CD4-positive, alpha-beta T cell (primary cell): ENCODE results near the gene GNAT1. TPM values are rescaled to one million over a fixed set of nuclear protein-coding genes. Genes with fewer than 3 reads are reported as not detected.
A peak's percentile ranks its signal among the peaks of the same experiment; 100 is the strongest.

Experiments used
- ATAC-seq: fragments of 200-7000 bp; cut with Tn5 transposase; one replicate; pipeline ENCODE4 v1.10.0; 2022; ENCODE audit warnings: mild to moderate bottlenecking; ENCODE audit not compliant: poor library complexity
- CTCF ChIA-PET: fragments of 350-600 bp; sonication (Branson Sonifier 250); formaldehyde crosslinking; loops from one replicate; lab custom pipeline; 2021; ENCODE audit warnings: antibody characterized with exemption, inconsistent platforms; lab: Charles Lee
- POLR2A ChIA-PET: fragments of 350-600 bp; sonication (Branson Sonifier 250); formaldehyde crosslinking; loops from one replicate; lab custom pipeline; 2021; ENCODE audit warnings: antibody characterized with exemption, inconsistent platforms; lab: Charles Lee
- DNase-seq, 14 experiments: peaks; one replicate each; pipeline ENCODE4 v3.0.0-alpha.2; 2013 to 2020; ENCODE audit warnings: mixed read lengths in 2 of 14
- H3K27ac ChIP-seq, 2 donors: one replicate each; pipeline versions ENCODE4 v1.5.1 to v1.7.0; 2013; ENCODE audit warnings: low read length in 2 of 2, low read depth in 1 of 2, mild to moderate bottlenecking in 1 of 2
- H3K27me3 ChIP-seq, 2 experiments: 1 replicate in 1 of 2; 2 replicates in 1 of 2; pipeline versions ENCODE4 v1.6.1 to v1.7.0; 2013; ENCODE audit warnings: low read length in 2 of 2, control low read depth in 1 of 2, mild to moderate bottlenecking in 1 of 2, moderate library complexity in 1 of 2; ENCODE audit not compliant: insufficient read depth in 2 of 2, control insufficient read depth in 1 of 2
- H3K36me3 ChIP-seq: one replicate; pipeline ENCODE4 v1.6.1; 2013; ENCODE audit warnings: low read length, control low read depth; ENCODE audit not compliant: insufficient read depth
- H3K4me1 ChIP-seq: one replicate; pipeline ENCODE4 v1.6.1; 2013; ENCODE audit warnings: low read length, control low read depth; ENCODE audit not compliant: insufficient read depth
- H3K4me3 ChIP-seq: one replicate; pipeline ENCODE4 v1.5.1; 2013; ENCODE audit warnings: mild to moderate bottlenecking, low read length, moderate library complexity
- H3K9me3 ChIP-seq, 2 experiments: 1 replicate in 1 of 2; 2 replicates in 1 of 2; pipeline versions ENCODE4 v1.6.1 to v1.7.0; 2013; ENCODE audit warnings: low read length in 2 of 2, mild to moderate bottlenecking in 2 of 2, control low read depth in 1 of 2, moderate library complexity in 1 of 2; ENCODE audit not compliant: control insufficient read depth in 1 of 2, insufficient read depth in 1 of 2
- H3K27ac Mint-ChIP-seq: one replicate; pipeline ENCODE4 v1.8.0; 2020; ENCODE audit warnings: mixed read lengths
- H3K27me3 Mint-ChIP-seq: one replicate; pipeline ENCODE4 v1.8.0; 2021; ENCODE audit warnings: mixed read lengths
- H3K36me3 Mint-ChIP-seq: one replicate; pipeline ENCODE4 v1.8.0; 2021; ENCODE audit warnings: low read depth, mixed read lengths
- H3K4me1 Mint-ChIP-seq: one replicate; pipeline ENCODE4 v1.8.0; 2021; ENCODE audit warnings: low read depth, mixed read lengths
- H3K4me3 Mint-ChIP-seq: one replicate; pipeline ENCODE4 v1.8.0; 2020; ENCODE audit warnings: mild to moderate bottlenecking, mixed read lengths
- H3K9me3 Mint-ChIP-seq: one replicate; pipeline ENCODE4 v1.8.0; 2020; ENCODE audit warnings: mixed read lengths
- intact Hi-C, 2 experiments: fragments of 100-400 bp; cut with DNase I in 1 of 2; cut with micrococcal nuclease in 1 of 2; formaldehyde crosslinking; loops; one replicate each; pipeline versions ENCODE4 v1.15.1 to v1.9.0; 2023 to 2025; cut with DNase I, micrococcal nuclease
- total RNA-seq, 174 experiments: library from RNA in 2 of 174; stranded (reverse) in 2 of 174; gene quantifications; one replicate each; pipeline ENCODE4 v1.2.3 and lab custom pipeline; 2021 to 2026
- TF ChIP-seq, protein P1 (sequence below): fragments of 200-600 bp; IDR thresholded peaks from one replicate; pipeline ENCODE4 v1.8.0; 2022; ENCODE audit warnings: antibody characterized with exemption, mild to moderate bottlenecking

GNAT1 gene
- total RNA-seq, 2 experiments from 2014 or later, result 0.11 to 0.28 TPM

DNA sequence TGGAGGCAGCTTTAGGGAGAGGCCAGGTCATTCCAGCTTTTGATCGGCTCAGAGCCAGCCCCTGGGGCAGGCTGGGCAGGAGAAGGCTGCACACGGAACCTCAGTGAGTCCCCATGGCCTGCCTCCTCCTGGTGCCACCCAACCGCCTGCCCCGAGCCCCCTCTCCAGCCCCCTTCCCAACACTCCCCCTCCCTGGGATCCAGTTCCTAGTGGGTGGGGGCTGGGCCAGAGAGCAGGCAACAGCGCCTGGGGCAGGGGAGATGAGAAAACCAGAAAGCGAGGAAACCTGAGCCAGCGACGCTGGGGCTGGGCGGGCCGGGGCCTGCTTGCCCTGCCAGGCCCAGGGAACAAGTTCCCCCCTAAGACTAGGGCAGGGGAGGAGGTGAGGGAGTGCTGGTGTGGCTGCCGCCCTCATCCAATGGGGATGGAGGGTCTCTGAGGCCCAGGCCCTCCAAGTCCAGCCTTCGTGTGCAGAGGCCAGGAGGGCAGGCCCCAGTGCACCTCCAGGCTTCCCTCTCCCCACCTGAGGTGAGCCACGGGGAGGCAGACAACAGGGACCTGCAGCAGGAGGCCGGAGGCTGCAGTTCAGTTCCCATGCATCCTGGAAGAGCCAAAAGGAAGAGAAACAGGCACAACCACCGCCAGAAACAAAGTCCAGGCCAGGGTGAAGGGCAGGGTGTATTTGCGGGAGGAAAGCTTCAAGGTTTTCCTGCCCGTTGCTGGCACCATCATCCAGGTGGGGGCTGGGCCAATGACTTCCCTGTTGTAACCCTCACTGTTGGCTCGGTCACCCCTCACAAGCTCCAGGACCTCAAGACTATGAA lies 40.3 kb upstream of the GNAT1 start:
- no peak for ATAC-seq
- peaks cover 15 to 17% of the 10 kb centered on the region in 2 experiments for H3K27me3 ChIP-seq
- Mint-ChIP-seq H3K36me3 (no peaks in the 10 kb centered on the region), H3K27ac (no peak overlapping the region), H3K4me1 (peaks cover 20% of the 10 kb centered on the region), H3K4me3 (no peak overlapping the region), H3K9me3 (no peaks in the 10 kb centered on the region), H3K27me3 (peaks cover 26% of the 10 kb centered on the region)
- TF ChIP-seq, protein P1, sequence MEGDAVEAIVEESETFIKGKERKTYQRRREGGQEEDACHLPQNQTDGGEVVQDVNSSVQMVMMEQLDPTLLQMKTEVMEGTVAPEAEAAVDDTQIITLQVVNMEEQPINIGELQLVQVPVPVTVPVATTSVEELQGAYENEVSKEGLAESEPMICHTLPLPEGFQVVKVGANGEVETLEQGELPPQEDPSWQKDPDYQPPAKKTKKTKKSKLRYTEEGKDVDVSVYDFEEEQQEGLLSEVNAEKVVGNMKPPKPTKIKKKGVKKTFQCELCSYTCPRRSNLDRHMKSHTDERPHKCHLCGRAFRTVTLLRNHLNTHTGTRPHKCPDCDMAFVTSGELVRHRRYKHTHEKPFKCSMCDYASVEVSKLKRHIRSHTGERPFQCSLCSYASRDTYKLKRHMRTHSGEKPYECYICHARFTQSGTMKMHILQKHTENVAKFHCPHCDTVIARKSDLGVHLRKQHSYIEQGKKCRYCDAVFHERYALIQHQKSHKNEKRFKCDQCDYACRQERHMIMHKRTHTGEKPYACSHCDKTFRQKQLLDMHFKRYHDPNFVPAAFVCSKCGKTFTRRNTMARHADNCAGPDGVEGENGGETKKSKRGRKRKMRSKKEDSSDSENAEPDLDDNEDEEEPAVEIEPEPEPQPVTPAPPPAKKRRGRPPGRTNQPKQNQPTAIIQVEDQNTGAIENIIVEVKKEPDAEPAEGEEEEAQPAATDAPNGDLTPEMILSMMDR, result no peak
- DNase-seq, result no peak
- H3K4me1 ChIP-seq, result peaks cover 14% of the 10 kb centered on the region
- H3K36me3 ChIP-seq, result no peaks in the 10 kb centered on the region
- intact Hi-C loops, result no loop called here
- peaks cover 0 to 2% of the 10 kb centered on the region in 2 experiments for H3K9me3 ChIP-seq
- POLR2A ChIA-PET, result no interaction called here
- H3K27ac ChIP-seq, result no peak overlapping the region
- H3K4me3 ChIP-seq, result no peak overlapping the region
- CTCF ChIA-PET, result no interaction called here

DNA sequence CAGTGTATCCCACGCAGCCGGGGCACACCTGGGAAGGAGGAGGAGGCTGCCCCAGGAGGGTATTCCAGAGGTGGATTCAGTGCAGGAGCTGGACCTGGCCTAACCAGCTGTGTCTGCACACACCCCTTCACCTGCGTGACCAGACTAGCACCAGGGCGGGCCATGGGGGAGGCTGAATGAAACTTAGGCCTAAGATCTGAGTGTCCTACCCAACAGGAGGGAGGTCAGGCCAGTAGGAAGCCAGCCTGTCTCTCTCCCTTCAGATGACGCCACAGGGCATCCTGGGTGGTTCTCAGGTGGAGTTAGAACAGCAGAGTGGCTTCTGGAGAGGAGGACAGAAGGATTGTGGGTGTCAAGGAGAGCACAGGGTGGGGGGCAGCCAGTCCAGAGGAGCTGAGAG lies 39.7 kb upstream of the GNAT1 start:
- H3K27ac ChIP-seq, result no peak overlapping the region
- intact Hi-C loops, result no loop called here
- Mint-ChIP-seq H3K4me3 (no peak overlapping the region), H3K4me1 (peaks cover 22% of the 10 kb centered on the region), H3K36me3 (no peaks in the 10 kb centered on the region), H3K9me3 (no peaks in the 10 kb centered on the region), H3K27ac (no peak overlapping the region), H3K27me3 (peaks cover 32% of the 10 kb centered on the region)
- peaks cover 21 to 23% of the 10 kb centered on the region in 2 experiments for H3K27me3 ChIP-seq
- TF ChIP-seq, protein P1, result no peak
- peaks cover 21% of the 10 kb centered on the region for H3K4me1 ChIP-seq
- no peak overlapping the region for H3K4me3 ChIP-seq
- peaks cover 0 to 5% of the 10 kb centered on the region in 2 experiments for H3K9me3 ChIP-seq
- POLR2A ChIA-PET, result no interaction called here
- no peaks in the 10 kb centered on the region for H3K36me3 ChIP-seq
- ATAC-seq (no peak), DNase-seq (no peak)
- CTCF ChIA-PET, result no interaction called here

DNA sequence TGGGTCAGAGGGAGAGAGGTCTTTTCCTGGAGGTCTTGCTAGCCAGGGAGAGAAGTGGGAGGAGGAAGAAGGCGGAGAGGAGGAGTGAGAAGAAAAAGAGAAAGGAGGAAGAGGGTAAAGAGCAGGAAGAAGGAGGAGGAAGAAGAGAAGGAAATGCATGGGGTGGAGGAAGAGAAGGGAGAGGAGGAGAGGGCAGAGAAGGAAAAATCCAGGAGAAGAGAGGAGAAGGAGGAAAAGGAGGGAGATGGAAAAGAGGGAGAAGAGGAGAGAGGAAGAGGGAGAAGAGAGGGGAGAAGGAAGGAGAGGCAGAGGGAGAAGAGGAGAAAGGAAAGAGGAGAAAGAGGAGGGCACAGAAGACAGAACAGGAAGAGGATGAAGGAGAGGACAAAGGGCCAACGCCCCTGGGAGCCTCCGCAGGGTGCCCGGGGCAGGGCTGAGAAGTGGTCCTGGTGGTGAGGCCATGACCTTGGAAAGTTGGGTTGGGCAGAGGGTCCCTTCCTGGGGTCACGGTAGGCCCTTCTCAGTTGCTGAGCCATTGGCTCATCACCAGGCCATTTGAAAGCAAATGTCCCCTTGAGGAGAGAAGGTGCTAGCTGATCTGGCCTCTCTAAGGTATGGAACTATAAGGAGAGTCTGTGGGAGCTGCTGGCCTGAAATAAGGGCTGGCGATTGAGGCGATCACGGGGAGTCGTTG lies 37.5 kb upstream of the GNAT1 start:
- Histone ChIP-seq H3K9me3 (peaks cover 0 to 9% of the 10 kb centered on the region in 2 experiments), H3K4me3 (no peak overlapping the region), H3K4me1 (peaks cover 23% of the 10 kb centered on the region), H3K27me3 (peaks cover 26 to 29% of the 10 kb centered on the region in 2 experiments), H3K36me3 (no peaks in the 10 kb centered on the region), H3K27ac (no peak overlapping the region)
- DNase-seq (no peak), ATAC-seq (no peak)
- no peaks in the 10 kb centered on the region for H3K36me3 Mint-ChIP-seq
- H3K4me1 Mint-ChIP-seq, result peaks cover 22% of the 10 kb centered on the region
- H3K9me3 Mint-ChIP-seq, result no peaks in the 10 kb centered on the region
- TF ChIP-seq, protein P1, result no peak
- H3K4me3 Mint-ChIP-seq, result peak overlapping the region; percentile 83
- intact Hi-C loops, result no loop called here
- ChIA-PET POLR2A (no interaction called here), CTCF (interaction anchor here (0.9 kb wide), 1 partner anchor 31 kb away, joined by 3 read pairs; no protein-coding TSS in a partner anchor)
- H3K27me3 Mint-ChIP-seq, result peaks cover 49% of the 10 kb centered on the region
- H3K27ac Mint-ChIP-seq, result no peak overlapping the region
